GM23248 (cell line): ENCODE data around the gene TFIP11. TPM values are rescaled to one million over a fixed set of nuclear protein-coding genes. Genes with fewer than 3 reads are reported as not detected.

Experiments
- DNase-seq: peaks from one replicate; pipeline ENCODE4 v3.0.0-alpha.2; 2015
- H2AFZ ChIP-seq: fragments of 200-600 bp; sonication (generic); 2 replicates; pipeline ENCODE4 v1.6.1; 2016; ENCODE audit warnings: antibody characterized with exemption
- H3F3A ChIP-seq: fragments of 200-600 bp; sonication (generic); 2 replicates; pipeline ENCODE4 v1.6.1; 2016; ENCODE audit warnings: mild to moderate bottlenecking, antibody characterized with exemption, mixed run types; ENCODE audit not compliant: insufficient read depth
- H3K27ac ChIP-seq: fragments of 200-600 bp; sonication (generic); 2 replicates; pipeline ENCODE4 v1.5.1; 2016; ENCODE audit warnings: mild to moderate bottlenecking
- H3K27me3 ChIP-seq: fragments of 200-600 bp; sonication (generic); replicated peaks from 2 replicates; pipeline ENCODE4 v1.6.1; 2016; ENCODE audit warnings: mild to moderate bottlenecking; ENCODE audit not compliant: insufficient read depth
- H3K36me3 ChIP-seq: fragments of 200-600 bp; sonication (generic); 2 replicates; pipeline ENCODE4 v1.6.1; 2016; ENCODE audit warnings: low read depth, mild to moderate bottlenecking
- H3K4me1 ChIP-seq: fragments of 200-600 bp; sonication (generic); 2 replicates; pipeline ENCODE4 v1.6.1; 2016; ENCODE audit warnings: mild to moderate bottlenecking; ENCODE audit not compliant: insufficient read depth
- H3K4me2 ChIP-seq: fragments of 200-600 bp; sonication (generic); one replicate; pipeline ENCODE4 v1.6.1; 2016; ENCODE audit warnings: mild to moderate bottlenecking; ENCODE audit not compliant: unreplicated experiment
- H3K4me3 ChIP-seq: fragments of 200-600 bp; sonication (generic); 2 replicates; pipeline ENCODE4 v1.5.1; 2016; ENCODE audit warnings: mild to moderate bottlenecking
- H3K79me2 ChIP-seq: fragments of 200-600 bp; sonication (generic); 2 replicates; pipeline ENCODE4 v1.6.1; 2016; ENCODE audit warnings: mild to moderate bottlenecking; ENCODE audit not compliant: insufficient read depth
- H3K9ac ChIP-seq: fragments of 200-600 bp; sonication (generic); 2 replicates; pipeline ENCODE4 v1.6.1; 2016; ENCODE audit warnings: mild to moderate bottlenecking
- H3K9me2 ChIP-seq: fragments of 200-600 bp; sonication (generic); 2 replicates; pipeline ENCODE4 v1.6.1; 2016; ENCODE audit warnings: mixed run types, mild to moderate bottlenecking, moderate library complexity; ENCODE audit not compliant: insufficient read depth
- H3K9me3 ChIP-seq: fragments of 200-600 bp; sonication (generic); one replicate; pipeline ENCODE4 v1.6.1; 2017; ENCODE audit warnings: low read depth
- H4K20me1 ChIP-seq: fragments of 200-600 bp; sonication (generic); 2 replicates; pipeline ENCODE4 v1.6.0; 2016; ENCODE audit not compliant: insufficient read depth
- EZH2 ChIP-seq: fragments of 200-600 bp; sonication (generic); IDR thresholded peaks from 2 replicates; pipeline ENCODE4 v1.6.1; 2018; ENCODE audit warnings: antibody characterized with exemption, mild to moderate bottlenecking; ENCODE audit not compliant: insufficient read depth, poor library complexity, severe bottlenecking
- EZH2phosphoT487 ChIP-seq: fragments of 200-600 bp; sonication (generic); IDR thresholded peaks from 2 replicates; pipeline ENCODE4 v1.6.1; 2018; ENCODE audit warnings: antibody characterized with exemption, moderate library complexity, mild to moderate bottlenecking, low read depth; ENCODE audit not compliant: insufficient read depth
- WGBS, 2 experiments: methylation state at CpG; one replicate each; pipeline ENCODE4 v1.1.6; 2015 to 2017; ENCODE audit warnings: low lambda C conversion rate in 2 of 2, low coverage in 1 of 2; ENCODE audit errors: missing lambda C conversion rate in 2 of 2; 5-methylcytosine and 5-hydroxymethylcytosine counted together
- in situ Hi-C: fragments of 300-500 bp; cut with MboI; formaldehyde crosslinking; loops from 2 replicates; pipeline ENCODE4 v1.15.0; 2020
- polyA plus RNA-seq: library from polyadenylated mRNA; unstranded; fragments of >200 nt; fragmentation: Nextera tagmentation; extraction: Ambion mirVana; gene quantifications from 2 replicates; pipeline ENCODE4 v1.2.1, GENCODE V29; 2016
- total RNA-seq: library from RNA; depleted of rRNA; stranded (reverse); fragments of >200 nt; shearing (Covaris generic); gene quantifications from 2 replicates; pipeline ENCODE4 v1.2.3, GENCODE V29; 2014

Gene TFIP11
- total and polyA plus RNA-seq, 2 experiments from 2014 or later = 23.1 to 41.9 TPM

DNA sequence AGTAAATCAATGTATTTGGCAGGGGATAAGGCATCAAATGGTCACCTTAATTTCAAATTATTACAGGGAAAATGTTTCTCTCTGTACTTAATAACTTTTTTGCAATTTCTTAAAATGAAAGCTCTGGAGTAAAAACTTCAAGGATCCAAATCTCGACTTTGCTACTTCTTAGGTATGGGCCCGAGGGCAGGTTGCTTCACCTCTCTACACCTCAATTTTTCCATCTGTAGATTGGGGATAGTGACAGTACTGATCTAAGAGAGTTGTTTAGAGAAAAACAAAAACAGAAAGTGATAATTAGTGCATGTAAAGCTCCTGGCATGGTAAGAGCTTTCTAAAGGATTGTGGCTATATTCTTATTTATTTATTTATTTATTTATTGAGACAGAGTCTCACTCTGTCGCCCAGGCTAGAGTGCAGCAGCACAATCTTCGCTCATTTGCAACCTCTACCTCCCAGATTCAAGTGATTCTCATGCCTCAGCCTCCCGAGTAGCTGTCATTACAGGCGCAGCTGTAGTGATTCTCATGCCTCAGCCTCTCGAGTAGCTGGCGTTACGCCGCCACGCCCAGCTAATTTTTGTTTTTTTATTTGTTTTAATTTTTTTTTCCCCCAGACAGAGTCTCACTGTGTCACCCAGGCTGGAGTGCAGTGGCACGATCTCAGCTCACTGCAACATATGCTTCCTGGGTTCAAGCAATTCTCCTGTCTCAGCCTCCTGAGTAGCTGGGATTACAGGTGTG, 2.3 kb upstream of the TFIP11 start:
- Histone ChIP-seq H3K9me2 (no peaks in the 10 kb centered on the region), H4K20me1 (no peaks in the 10 kb centered on the region), H2AFZ (no peak overlapping the region), H3K9me3 (no peaks in the 10 kb centered on the region), H3K27me3 (no peaks in the 10 kb centered on the region), H3K4me1 (peaks cover 16% of the 10 kb centered on the region), H3K36me3 (peaks cover 10% of the 10 kb centered on the region; the same call in 1 of the 2 replicates), H3K4me2 (no peak overlapping the region), H3K79me2 (peaks cover 44% of the 10 kb centered on the region), H3K4me3 (no peak overlapping the region), H3F3A (0 out of 2 replicates have a peak, but pooled peaks cover 6% of the 10 kb centered on the region), H3K27ac (no peak overlapping the region), H3K9ac (no peak overlapping the region)
- in situ Hi-C loops = loop anchor here (10.0 kb wide), 1 partner anchor 120 kb away; no protein-coding TSS in a partner anchor
- DNase-seq = no peak
- 86 to 88% methylated on average over 12 of the region's 12 CpGs for WGBS, 2 experiments
- TF ChIP-seq EZH2phosphoT487 = no peak
- no peak for TF ChIP-seq EZH2

DNA sequence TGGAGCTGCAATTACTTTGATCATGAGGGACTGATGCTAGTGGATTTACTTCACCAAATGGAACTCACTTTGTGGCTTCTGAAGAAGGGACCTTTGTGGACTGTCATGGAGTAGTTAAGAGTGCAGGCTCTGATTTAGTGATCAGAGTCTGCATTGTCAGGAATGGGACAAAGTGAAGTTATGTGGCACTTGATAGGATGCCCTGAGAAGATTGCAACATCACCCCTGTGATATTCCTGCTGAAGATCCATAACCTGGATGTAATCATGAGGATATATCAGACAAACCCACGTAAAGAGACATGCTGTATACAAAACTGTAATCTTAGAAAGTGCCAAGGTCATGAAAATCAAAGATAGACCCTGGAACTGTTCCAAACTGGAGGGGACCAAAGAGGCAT, 1.6 kb upstream of the TFIP11 start:
- Histone ChIP-seq H3K4me1 (peaks cover 16% of the 10 kb centered on the region), H3K27ac (no peak overlapping the region), H3K9ac (peak overlapping the region; percentile 92; the same call in 1 of the 2 replicates), H3K9me2 (no peaks in the 10 kb centered on the region), H3K36me3 (peaks cover 10% of the 10 kb centered on the region; the same call in 1 of the 2 replicates), H3K27me3 (no peaks in the 10 kb centered on the region), H4K20me1 (no peaks in the 10 kb centered on the region), H3K4me2 (peak overlapping the region; percentile 93), H3K79me2 (peaks cover 48% of the 10 kb centered on the region), H2AFZ (no peak overlapping the region), H3F3A (0 out of 2 replicates have a peak, but pooled peaks cover 6% of the 10 kb centered on the region), H3K4me3 (peak overlapping the region; percentile 96; the same call in 1 of the 2 replicates), H3K9me3 (no peaks in the 10 kb centered on the region)
- no peak for DNase-seq
- TF ChIP-seq EZH2phosphoT487 (no peak), EZH2 (no peak)
- in situ Hi-C loops = loop anchor here (10.0 kb wide), 1 partner anchor 121 kb away; no protein-coding TSS in a partner anchor
- WGBS, 2 experiments = 58 to 62% methylated on average over 1 of the region's 1 CpG

DNA sequence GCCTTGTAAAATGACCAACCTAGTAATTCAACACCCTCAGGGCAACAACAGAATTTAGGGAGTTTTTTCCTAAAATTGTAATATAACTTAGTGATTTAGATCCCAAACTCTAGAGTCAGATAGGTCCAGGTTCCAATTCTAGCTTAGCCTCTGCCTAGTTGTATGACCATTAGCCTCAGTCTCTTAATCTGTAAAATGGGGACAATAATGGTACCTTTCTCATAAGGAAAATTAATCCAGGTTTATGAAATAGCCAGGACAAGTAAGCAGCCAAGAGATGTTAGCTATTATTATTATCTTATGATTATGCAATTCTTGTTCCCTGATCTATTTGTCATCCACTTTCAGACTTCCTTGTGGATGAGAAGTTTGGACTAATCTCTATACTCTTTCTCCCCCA, 4.1 kb downstream of the TFIP11 start:
- H3K4me3 ChIP-seq = no peak overlapping the region
- in situ Hi-C loops = no loop called here
- peaks cover 41% of the 10 kb centered on the region for H3K79me2 ChIP-seq
- H3K9me3 ChIP-seq = no peaks in the 10 kb centered on the region
- no peak for DNase-seq
- no peaks in the 10 kb centered on the region for H3F3A ChIP-seq
- no peaks in the 10 kb centered on the region for H3K27me3 ChIP-seq
- no peak overlapping the region for H3K27ac ChIP-seq
- no peak overlapping the region for H2AFZ ChIP-seq
- H4K20me1 ChIP-seq = no peaks in the 10 kb centered on the region
- peaks cover 12% of the 10 kb centered on the region for H3K4me1 ChIP-seq
- TF ChIP-seq EZH2phosphoT487 (no peak), EZH2 (no peak)
- H3K9me2 ChIP-seq = no peaks in the 10 kb centered on the region
- no peak overlapping the region for H3K9ac ChIP-seq
- peaks cover 53% of the 10 kb centered on the region for H3K36me3 ChIP-seq
- H3K4me2 ChIP-seq = no peak overlapping the region

DNA sequence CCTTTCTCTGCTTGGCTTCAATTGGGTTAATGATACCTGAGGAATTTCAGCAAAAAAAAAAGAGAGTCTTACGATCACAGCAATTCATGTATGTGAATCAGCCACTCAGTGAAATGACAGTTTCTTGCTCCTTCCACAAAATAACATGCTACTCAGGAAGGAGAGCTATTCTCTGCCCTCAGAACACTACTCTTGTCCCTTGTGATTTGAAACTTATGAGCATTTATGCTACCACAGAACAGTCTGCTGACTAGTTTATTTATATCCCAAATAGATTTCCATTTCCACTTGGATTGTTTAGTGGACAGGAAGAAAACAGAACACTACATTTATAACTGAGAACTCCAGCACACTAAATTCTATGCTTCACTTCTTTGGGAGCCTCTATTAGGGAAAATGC, 8.5 kb downstream of the TFIP11 start:
- H3K36me3 ChIP-seq = peaks cover 73% of the 10 kb centered on the region
- no peak overlapping the region for H3K4me3 ChIP-seq

More for the DNA sequence above, 8.5 kb downstream of the TFIP11 start:
- H3K9ac ChIP-seq = no peak overlapping the region
- no peak overlapping the region for H2AFZ ChIP-seq
- 15 to 38% methylated on average over 1 of the region's 1 CpG for WGBS, 2 experiments
- in situ Hi-C loops = no loop called here
- H3F3A ChIP-seq = peaks cover 24% of the 10 kb centered on the region
- TF ChIP-seq EZH2 (no peak), EZH2phosphoT487 (no peak)
- H3K27me3 ChIP-seq = no peaks in the 10 kb centered on the region
- H4K20me1 ChIP-seq = no peaks in the 10 kb centered on the region
- no peaks in the 10 kb centered on the region for H3K9me3 ChIP-seq
- no peaks in the 10 kb centered on the region for H3K9me2 ChIP-seq
- no peak overlapping the region for H3K4me2 ChIP-seq
- H3K4me1 ChIP-seq = peaks cover 7% of the 10 kb centered on the region
- DNase-seq = no peak
- H3K79me2 ChIP-seq = peaks cover 8% of the 10 kb centered on the region
- H3K27ac ChIP-seq = no peak overlapping the region
